SK-N-SH (cell line): ENCODE results near the gene GPR39.

Experiments
- ELF1 ChIP-seq: IDR thresholded peaks from 2 replicates; pipeline ENCODE4 v1.4.0; 2012
- EZH2phosphoT487 ChIP-seq: fragments of 200-600 bp; sonication (generic); IDR thresholded peaks from 2 replicates; pipeline ENCODE4 v1.6.1; 2017; ENCODE audit warnings: low read depth, mixed run types, mild to moderate bottlenecking, antibody characterized with exemption, moderate library complexity, borderline replicate concordance
- GABPA ChIP-seq: IDR thresholded peaks from 2 replicates; pipeline ENCODE4 v1.4.0; 2012; ENCODE audit warnings: low read depth, mild to moderate bottlenecking
- MXI1 ChIP-seq: IDR thresholded peaks from 2 replicates; pipeline ENCODE4 v1.6.1; 2012; ENCODE audit warnings: mild to moderate bottlenecking, low read depth, low read length, improper control_type of control experiment
- POLR2AphosphoS5 ChIP-seq: IDR thresholded peaks from 2 replicates; pipeline ENCODE4 v1.6.1; 2012; ENCODE audit warnings: low read depth, low read length
- RCOR1 ChIP-seq: fragments of 150-350 bp; IDR thresholded peaks from 2 replicates; pipeline ENCODE4 v1.6.1; 2017; ENCODE audit warnings: antibody characterized with exemption, low read length
- RFX5 ChIP-seq: IDR thresholded peaks from 2 replicates; pipeline ENCODE4 v1.6.1; 2012; ENCODE audit warnings: mild to moderate bottlenecking, improper control_type of control experiment, low read length
- SMC3 ChIP-seq: IDR thresholded peaks from 2 replicates; pipeline ENCODE4 v1.6.1; 2012; ENCODE audit warnings: low read depth, low read length, improper control_type of control experiment
- TF ChIP-seq, protein P1 (sequence below): fragments of 200-600 bp; sonication (generic); IDR thresholded peaks from 2 replicates; pipeline ENCODE4 v1.6.1; 2017; ENCODE audit warnings: antibody characterized with exemption, mild to moderate bottlenecking, moderate library complexity
- TF ChIP-seq, protein P2 (sequence below): IDR thresholded peaks from 2 replicates; pipeline ENCODE4 v1.6.1; 2012; ENCODE audit warnings: mild to moderate bottlenecking, low read depth, low read length, moderate library complexity

DNA sequence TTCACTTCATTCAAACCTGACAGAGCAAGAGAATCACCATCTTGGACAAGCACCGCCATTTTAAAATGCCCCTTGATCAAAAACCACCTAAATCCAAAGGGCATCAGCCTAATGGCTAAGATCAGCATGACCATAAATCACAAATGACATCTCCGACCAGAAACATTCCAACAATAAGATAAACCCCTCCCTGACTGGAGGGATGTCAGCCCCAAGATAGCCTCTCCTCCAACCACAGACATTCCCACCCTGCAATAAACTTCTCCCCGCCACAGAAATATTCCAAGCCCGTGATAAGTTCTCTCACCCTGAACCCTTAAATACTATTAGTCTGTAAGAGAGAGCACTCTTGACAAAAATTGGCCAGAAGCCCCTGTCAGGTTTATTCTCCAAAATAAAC is 275.0 kb downstream of the GPR39 start:
- TF ChIP-seq EZH2phosphoT487: no peak
- TF ChIP-seq ELF1: no peak
- TF ChIP-seq, protein P1, sequence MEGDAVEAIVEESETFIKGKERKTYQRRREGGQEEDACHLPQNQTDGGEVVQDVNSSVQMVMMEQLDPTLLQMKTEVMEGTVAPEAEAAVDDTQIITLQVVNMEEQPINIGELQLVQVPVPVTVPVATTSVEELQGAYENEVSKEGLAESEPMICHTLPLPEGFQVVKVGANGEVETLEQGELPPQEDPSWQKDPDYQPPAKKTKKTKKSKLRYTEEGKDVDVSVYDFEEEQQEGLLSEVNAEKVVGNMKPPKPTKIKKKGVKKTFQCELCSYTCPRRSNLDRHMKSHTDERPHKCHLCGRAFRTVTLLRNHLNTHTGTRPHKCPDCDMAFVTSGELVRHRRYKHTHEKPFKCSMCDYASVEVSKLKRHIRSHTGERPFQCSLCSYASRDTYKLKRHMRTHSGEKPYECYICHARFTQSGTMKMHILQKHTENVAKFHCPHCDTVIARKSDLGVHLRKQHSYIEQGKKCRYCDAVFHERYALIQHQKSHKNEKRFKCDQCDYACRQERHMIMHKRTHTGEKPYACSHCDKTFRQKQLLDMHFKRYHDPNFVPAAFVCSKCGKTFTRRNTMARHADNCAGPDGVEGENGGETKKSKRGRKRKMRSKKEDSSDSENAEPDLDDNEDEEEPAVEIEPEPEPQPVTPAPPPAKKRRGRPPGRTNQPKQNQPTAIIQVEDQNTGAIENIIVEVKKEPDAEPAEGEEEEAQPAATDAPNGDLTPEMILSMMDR: no peak
- TF ChIP-seq, protein P2, sequence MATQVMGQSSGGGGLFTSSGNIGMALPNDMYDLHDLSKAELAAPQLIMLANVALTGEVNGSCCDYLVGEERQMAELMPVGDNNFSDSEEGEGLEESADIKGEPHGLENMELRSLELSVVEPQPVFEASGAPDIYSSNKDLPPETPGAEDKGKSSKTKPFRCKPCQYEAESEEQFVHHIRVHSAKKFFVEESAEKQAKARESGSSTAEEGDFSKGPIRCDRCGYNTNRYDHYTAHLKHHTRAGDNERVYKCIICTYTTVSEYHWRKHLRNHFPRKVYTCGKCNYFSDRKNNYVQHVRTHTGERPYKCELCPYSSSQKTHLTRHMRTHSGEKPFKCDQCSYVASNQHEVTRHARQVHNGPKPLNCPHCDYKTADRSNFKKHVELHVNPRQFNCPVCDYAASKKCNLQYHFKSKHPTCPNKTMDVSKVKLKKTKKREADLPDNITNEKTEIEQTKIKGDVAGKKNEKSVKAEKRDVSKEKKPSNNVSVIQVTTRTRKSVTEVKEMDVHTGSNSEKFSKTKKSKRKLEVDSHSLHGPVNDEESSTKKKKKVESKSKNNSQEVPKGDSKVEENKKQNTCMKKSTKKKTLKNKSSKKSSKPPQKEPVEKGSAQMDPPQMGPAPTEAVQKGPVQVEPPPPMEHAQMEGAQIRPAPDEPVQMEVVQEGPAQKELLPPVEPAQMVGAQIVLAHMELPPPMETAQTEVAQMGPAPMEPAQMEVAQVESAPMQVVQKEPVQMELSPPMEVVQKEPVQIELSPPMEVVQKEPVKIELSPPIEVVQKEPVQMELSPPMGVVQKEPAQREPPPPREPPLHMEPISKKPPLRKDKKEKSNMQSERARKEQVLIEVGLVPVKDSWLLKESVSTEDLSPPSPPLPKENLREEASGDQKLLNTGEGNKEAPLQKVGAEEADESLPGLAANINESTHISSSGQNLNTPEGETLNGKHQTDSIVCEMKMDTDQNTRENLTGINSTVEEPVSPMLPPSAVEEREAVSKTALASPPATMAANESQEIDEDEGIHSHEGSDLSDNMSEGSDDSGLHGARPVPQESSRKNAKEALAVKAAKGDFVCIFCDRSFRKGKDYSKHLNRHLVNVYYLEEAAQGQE: no peak
- no peak for TF ChIP-seq SMC3
- TF ChIP-seq RFX5: no peak
- TF ChIP-seq RCOR1: no peak
- TF ChIP-seq MXI1: no peak
- TF ChIP-seq POLR2AphosphoS5: no peak
- no peak for TF ChIP-seq GABPA
